Neural progenitor cell (in vitro differentiated cells): ENCODE results near the gene MAGEC2. TPM values are rescaled to one million over a fixed set of nuclear protein-coding genes. Genes with fewer than 3 reads are reported as not detected.

ENCODE experiments used
- DNase-seq: peaks from one replicate; pipeline ENCODE4 v3.0.0-alpha.2; 2016; ENCODE audit warnings: low spot score
- H2AFZ ChIP-seq: fragments of 200-600 bp; sonication (generic); replicated peaks from 2 replicates; pipeline ENCODE4 v1.6.1; 2016; ENCODE audit warnings: antibody characterized with exemption
- H3F3A ChIP-seq: fragments of 200-600 bp; sonication (generic); 2 replicates; pipeline ENCODE4 v1.6.1; 2016; ENCODE audit warnings: antibody characterized with exemption, low read depth
- H3K27ac ChIP-seq: fragments of 200-600 bp; sonication (generic); 2 replicates; pipeline ENCODE4 v1.5.1; 2016; ENCODE audit warnings: mild to moderate bottlenecking
- H3K27me3 ChIP-seq: fragments of 200-600 bp; sonication (generic); 2 replicates; pipeline ENCODE4 v1.6.1; 2016; ENCODE audit warnings: mild to moderate bottlenecking, moderate library complexity
- H3K36me3 ChIP-seq: fragments of 200-600 bp; sonication (generic); 2 replicates; pipeline ENCODE4 v1.5.1; 2016
- H3K4me1 ChIP-seq: fragments of 200-600 bp; sonication (generic); 2 replicates; pipeline ENCODE4 v1.6.1; 2016; ENCODE audit warnings: mixed run types
- H3K4me2 ChIP-seq: fragments of 200-600 bp; sonication (generic); 2 replicates; pipeline ENCODE4 v1.6.1; 2016
- H3K4me3 ChIP-seq: fragments of 200-600 bp; sonication (generic); 2 replicates; pipeline ENCODE4 v1.5.1; 2016
- H3K79me2 ChIP-seq: fragments of 200-600 bp; sonication (generic); 2 replicates; pipeline ENCODE4 v1.6.1; 2016; ENCODE audit warnings: low read depth
- H3K9ac ChIP-seq: fragments of 200-600 bp; sonication (generic); 2 replicates; pipeline ENCODE4 v1.6.1; 2016
- H3K9me3 ChIP-seq: fragments of 200-600 bp; sonication (generic); 2 replicates; pipeline ENCODE4 v1.5.1; 2016; ENCODE audit warnings: low read depth
- H4K20me1 ChIP-seq: fragments of 200-600 bp; sonication (generic); 2 replicates; pipeline ENCODE4 v1.6.1; 2016; ENCODE audit warnings: low read depth
- H3K27ac Mint-ChIP-seq: 3 replicates; pipeline ENCODE4 v1.8.0; 2021; ENCODE audit warnings: mixed read lengths
- H3K27me3 Mint-ChIP-seq: 2 replicates; pipeline ENCODE4 v1.8.0; 2022; ENCODE audit warnings: low read depth, mild to moderate bottlenecking, inconsistent platforms, moderate library complexity, mixed read lengths; ENCODE audit not compliant: insufficient read depth
- H3K36me3 Mint-ChIP-seq: 3 replicates; pipeline ENCODE4 v1.8.0; 2021; ENCODE audit warnings: mixed read lengths
- H3K4me1 Mint-ChIP-seq: 3 replicates; pipeline ENCODE4 v1.8.0; 2021; ENCODE audit warnings: mixed read lengths
- H3K4me3 Mint-ChIP-seq: 3 replicates; pipeline ENCODE4 v1.8.0; 2021; ENCODE audit warnings: mild to moderate bottlenecking, moderate library complexity, mixed read lengths
- H3K9me3 Mint-ChIP-seq: 3 replicates; pipeline ENCODE4 v1.8.0; 2020; ENCODE audit warnings: mixed read lengths
- EZH2 ChIP-seq: fragments of 200-600 bp; sonication (generic); IDR thresholded peaks from 2 replicates; pipeline ENCODE4 v1.6.1; 2017; ENCODE audit warnings: antibody characterized with exemption, mild to moderate bottlenecking, moderate library complexity
- EZH2phosphoT487 ChIP-seq: fragments of 200-600 bp; sonication (generic); IDR thresholded peaks from 2 replicates; pipeline ENCODE4 v1.6.1; 2017; ENCODE audit warnings: antibody characterized with exemption
- total RNA-seq: library from RNA; depleted of rRNA; stranded (reverse); fragments of >200 nt; gene quantifications from 2 replicates; pipeline ENCODE4 v1.2.3, GENCODE V29; 2015; ENCODE audit warnings: low replicate concordance
- TF ChIP-seq, protein P1 (sequence below): fragments of 200-600 bp; sonication (generic); IDR thresholded peaks from 2 replicates; pipeline ENCODE4 v1.5.1; 2017; ENCODE audit warnings: antibody characterized with exemption, mild to moderate bottlenecking

MAGEC2 gene
- total RNA-seq: not detected in 2 replicates

DNA sequence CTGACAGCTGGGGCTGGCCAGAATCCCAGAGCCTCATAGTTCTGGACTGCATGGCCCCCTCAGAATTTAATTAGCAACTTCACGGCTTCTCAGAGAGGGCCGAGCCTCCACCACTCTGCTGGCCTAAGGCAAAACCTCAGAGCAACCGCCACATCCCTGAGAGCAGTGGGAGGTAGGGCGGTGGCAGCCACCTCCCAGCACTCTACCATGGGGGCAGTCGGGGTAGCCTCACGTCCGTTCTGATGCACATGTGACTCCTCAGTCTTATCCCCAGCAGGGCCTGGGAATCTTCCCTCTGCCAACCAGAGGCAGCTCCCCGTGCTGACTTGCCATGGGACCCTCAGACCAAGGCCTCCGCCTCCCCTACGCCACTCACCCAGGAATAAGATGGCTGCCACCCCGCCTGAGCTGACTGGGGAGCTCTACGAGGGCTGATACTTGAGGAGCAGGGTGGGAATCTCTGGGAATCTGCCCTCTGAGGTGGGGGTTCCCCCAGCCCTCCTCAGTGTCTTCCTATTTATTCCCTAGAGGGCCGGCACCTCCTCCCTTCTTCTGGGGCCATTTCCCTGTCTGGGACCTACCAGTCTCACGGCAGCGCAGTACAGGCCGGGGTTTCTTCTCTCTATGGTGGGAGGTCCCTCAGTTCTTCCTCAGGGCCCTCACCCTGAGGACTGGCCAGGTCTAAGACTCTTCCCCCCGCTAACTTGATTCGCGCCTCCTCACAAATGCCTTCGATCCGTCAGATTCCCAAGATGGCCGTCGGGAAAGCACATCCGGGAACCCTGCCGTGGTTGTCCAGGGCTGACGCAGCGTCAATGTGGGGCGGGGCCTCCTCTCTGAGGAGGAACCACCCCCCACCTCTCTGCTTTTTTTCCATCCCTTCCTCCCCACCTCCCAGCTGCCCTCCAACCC lies at the start of gene MAGEC2:
Gene MAGEC2 (minus strand): TSS at position 769 of the 912 bp plus-strand sequence. CDS start 1,303 bp downstream, outside the sequence.
- Histone ChIP-seq H3K27ac (no peak within 1 kb of the TSS), H3K9me3 (no peaks in the 10 kb centered on the region), H3K27me3 (no peaks in the 10 kb centered on the region), H3K79me2 (no peaks in the 10 kb centered on the region), H4K20me1 (no peaks in the 10 kb centered on the region), H3K9ac (no peak within 1 kb of the TSS), H3K4me2 (no peak within 1 kb of the TSS), H3K36me3 (no peaks in the 10 kb centered on the region), H3F3A (no peaks in the 10 kb centered on the region), H2AFZ (no peak within 1 kb of the TSS), H3K4me1 (no peaks in the 10 kb centered on the region), H3K4me3 (no peak within 1 kb of the TSS)
- Mint-ChIP-seq H3K9me3 (peaks cover 18% of the 10 kb centered on the region), H3K27me3 (peaks cover 2% of the 10 kb centered on the region), H3K27ac (no peak within 1 kb of the TSS), H3K4me1 (no peaks in the 10 kb centered on the region), H3K36me3 (no peaks in the 10 kb centered on the region), H3K4me3 (no peak within 1 kb of the TSS)
- DNase-seq: no peak
- no peak for TF ChIP-seq EZH2phosphoT487
- no peak for TF ChIP-seq EZH2
- TF ChIP-seq, protein P1, sequence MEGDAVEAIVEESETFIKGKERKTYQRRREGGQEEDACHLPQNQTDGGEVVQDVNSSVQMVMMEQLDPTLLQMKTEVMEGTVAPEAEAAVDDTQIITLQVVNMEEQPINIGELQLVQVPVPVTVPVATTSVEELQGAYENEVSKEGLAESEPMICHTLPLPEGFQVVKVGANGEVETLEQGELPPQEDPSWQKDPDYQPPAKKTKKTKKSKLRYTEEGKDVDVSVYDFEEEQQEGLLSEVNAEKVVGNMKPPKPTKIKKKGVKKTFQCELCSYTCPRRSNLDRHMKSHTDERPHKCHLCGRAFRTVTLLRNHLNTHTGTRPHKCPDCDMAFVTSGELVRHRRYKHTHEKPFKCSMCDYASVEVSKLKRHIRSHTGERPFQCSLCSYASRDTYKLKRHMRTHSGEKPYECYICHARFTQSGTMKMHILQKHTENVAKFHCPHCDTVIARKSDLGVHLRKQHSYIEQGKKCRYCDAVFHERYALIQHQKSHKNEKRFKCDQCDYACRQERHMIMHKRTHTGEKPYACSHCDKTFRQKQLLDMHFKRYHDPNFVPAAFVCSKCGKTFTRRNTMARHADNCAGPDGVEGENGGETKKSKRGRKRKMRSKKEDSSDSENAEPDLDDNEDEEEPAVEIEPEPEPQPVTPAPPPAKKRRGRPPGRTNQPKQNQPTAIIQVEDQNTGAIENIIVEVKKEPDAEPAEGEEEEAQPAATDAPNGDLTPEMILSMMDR: no peak

DNA sequence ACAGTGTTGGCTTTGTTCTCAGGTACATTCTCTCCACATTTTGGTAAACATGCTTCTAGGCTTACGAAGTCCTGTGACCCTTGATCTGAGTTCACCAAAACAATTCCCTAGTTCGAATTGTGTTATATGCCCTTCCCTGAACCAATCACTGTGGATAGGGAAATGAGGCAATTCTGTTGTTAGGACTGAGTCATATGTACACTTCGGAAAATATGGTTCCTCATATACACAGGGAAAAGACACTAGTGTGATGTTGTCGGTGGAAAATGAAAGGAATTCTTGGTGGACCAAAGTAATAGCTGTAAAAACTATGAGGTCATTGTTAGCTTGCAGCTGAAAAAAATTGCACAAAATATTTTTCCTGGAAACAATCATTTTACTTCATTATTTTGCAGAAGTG lies 46.6 kb upstream of the MAGEC2 start:
- no peaks in the 10 kb centered on the region for H3K4me1 ChIP-seq
- H3K4me2 ChIP-seq: no peak overlapping the region
- H3K27ac ChIP-seq: no peak overlapping the region
- H3K9me3 Mint-ChIP-seq: peaks cover 2% of the 10 kb centered on the region
- H3K36me3 Mint-ChIP-seq: no peaks in the 10 kb centered on the region
- H3F3A ChIP-seq: no peaks in the 10 kb centered on the region
- no peaks in the 10 kb centered on the region for H3K36me3 ChIP-seq
- H3K9me3 ChIP-seq: peaks cover 5% of the 10 kb centered on the region
- TF ChIP-seq EZH2 (no peak), EZH2phosphoT487 (no peak)
- TF ChIP-seq, protein P1: no peak
- no peak overlapping the region for H2AFZ ChIP-seq
- H3K4me3 ChIP-seq: no peak overlapping the region
- no peaks in the 10 kb centered on the region for H4K20me1 ChIP-seq
- H3K79me2 ChIP-seq: no peaks in the 10 kb centered on the region
- H3K27me3 Mint-ChIP-seq: no peaks in the 10 kb centered on the region
- H3K4me1 Mint-ChIP-seq: no peaks in the 10 kb centered on the region
- DNase-seq: no peak
- H3K9ac ChIP-seq: no peak overlapping the region
- no peaks in the 10 kb centered on the region for H3K27me3 ChIP-seq
- H3K4me3 Mint-ChIP-seq: no peak overlapping the region
- H3K27ac Mint-ChIP-seq: no peak overlapping the region

GRCh38 chrX:142251202-142251601 lies 46.1 kb upstream of the MAGEC2 start:
- no peak overlapping the region for H3K27ac Mint-ChIP-seq
- H3K36me3 Mint-ChIP-seq: no peaks in the 10 kb centered on the region
- no peak overlapping the region for H3K27ac ChIP-seq
- H3K27me3 ChIP-seq: no peaks in the 10 kb centered on the region
- TF ChIP-seq EZH2phosphoT487: no peak
- TF ChIP-seq EZH2: no peak
- TF ChIP-seq, protein P1: no peak
- H3K79me2 ChIP-seq: no peaks in the 10 kb centered on the region
- no peak overlapping the region for H2AFZ ChIP-seq
- peaks cover 5% of the 10 kb centered on the region for H3K9me3 ChIP-seq
- H3K9ac ChIP-seq: no peak overlapping the region
- H3K4me3 ChIP-seq: no peak overlapping the region
- H3F3A ChIP-seq: no peaks in the 10 kb centered on the region
- H3K9me3 Mint-ChIP-seq: peaks cover 2% of the 10 kb centered on the region
- H3K4me1 Mint-ChIP-seq: no peaks in the 10 kb centered on the region
- no peaks in the 10 kb centered on the region for H4K20me1 ChIP-seq
- no peak overlapping the region for H3K4me2 ChIP-seq
- no peaks in the 10 kb centered on the region for H3K36me3 ChIP-seq
- no peaks in the 10 kb centered on the region for H3K4me1 ChIP-seq
- no peak for DNase-seq
- H3K4me3 Mint-ChIP-seq: no peak overlapping the region
- H3K27me3 Mint-ChIP-seq: no peaks in the 10 kb centered on the region
